Measurements from ENCODE around the gene IFNL2. TPM values are rescaled to one million over a fixed set of nuclear protein-coding genes. Genes with fewer than 3 reads are reported as not detected.
A peak's percentile ranks its signal among the peaks of the same experiment; 100 is the strongest.

Gene IFNL2
- total and polyA plus RNA-seq, 2 donors (not counting 3 experiments of a cell fraction or from before 2014, with no cell fraction given) = not detected

- no peak overlapping the region for H2AFZ ChIP-seq (ENCODE audit: low read depth, low read length)
- no peaks in the 10 kb centered on the region for H3K9me1 ChIP-seq (replicated peaks; ENCODE audit: control insufficient read depth, extremely low read depth, insufficient read depth, low read length)
- no peaks in the 10 kb centered on the region for H3K4me1 ChIP-seq (ENCODE audit: control insufficient read depth, extremely low read depth, insufficient read depth, low read length)
- no TSS peak for BruUV-seq (replicated peaks)
- H3K4me3 ChIP-seq (replicated peaks in 1 of 3; ENCODE audit: insufficient read depth in 1 of 3, low read depth in 1 of 3, low read length in 3 of 3) = no peak overlapping the region
- no peak overlapping the region for H3K27ac ChIP-seq (ENCODE audit: insufficient read depth, low read depth, low read length)
- TF ChIP-seq JUN (IDR thresholded peaks at IDR 0.05; ENCODE audit: borderline replicate concordance, insufficient read depth, insufficient read length, low read depth) = no peak
- no peak for TF ChIP-seq MAX (IDR thresholded peaks at IDR 0.05; ENCODE audit: insufficient read depth, insufficient read length)
- no peak for TF ChIP-seq CTCF (IDR thresholded peaks at IDR 0.05; ENCODE audit: extremely low read depth in 1 of 2, insufficient read depth in 1 of 2, low read depth in 1 of 2, low read length in 2 of 2)
- TF ChIP-seq POLR2A (IDR thresholded peaks at IDR 0.05; ENCODE audit: low read depth, low read length) = no peak
- no peak for TF ChIP-seq FOS (IDR thresholded peaks at IDR 0.05; ENCODE audit: borderline replicate concordance, insufficient read depth, low read length)
- TF ChIP-seq EZH2 (IDR thresholded peaks at IDR 0.05; ENCODE audit: borderline replicate concordance, low read depth, low read length, severe bottlenecking) = no peak
- TF ChIP-seq MYC (IDR thresholded peaks at IDR 0.05; ENCODE audit: low read depth, low read length) = no peak
- TF ChIP-seq GATA2 (IDR thresholded peaks at IDR 0.05; ENCODE audit: insufficient read depth, insufficient read length, low read depth, low read length) = no peak
- TF ChIP-seq POLR2AphosphoS5 (IDR thresholded peaks at IDR 0.05; ENCODE audit: insufficient read depth, low read depth, low read length) = no peak
- DNase-seq (ENCODE audit: low read depth, low spot score) (peak; percentile 22), FAIRE-seq (peak; percentile 61)
- CTCF ChIA-PET = no interaction called here
- H4K20me1 ChIP-seq (replicated peaks; ENCODE audit: control insufficient read depth, extremely low read depth, insufficient read depth, low read length) = no peaks in the 10 kb centered on the region
- POLR2A ChIA-PET = no interaction called here
- H3K4me2 ChIP-seq (ENCODE audit: insufficient read depth, low read length) = no peak overlapping the region
- H3K27me3 ChIP-seq (ENCODE audit: control insufficient read depth in 2 of 2, insufficient read depth in 2 of 2, low read length in 2 of 2) = no peaks in the 10 kb centered on the region
- no peaks in the 10 kb centered on the region for H3K36me3 ChIP-seq (ENCODE audit: control insufficient read depth in 2 of 2, extremely low read depth in 1 of 2, insufficient read depth in 2 of 2, low read length in 2 of 2)
- intact Hi-C loops (cut with micrococcal nuclease) (no loop called here), dilution Hi-C loops (cut with MboI; ENCODE audit: extremely low pct_ligation_motif_present, low sequenced_read_pairs) (no loop called here)
- H3K9me3 ChIP-seq (replicated peaks; ENCODE audit: control insufficient read depth, insufficient read depth, low read length) = no peaks in the 10 kb centered on the region
- H3K79me2 ChIP-seq (ENCODE audit: control insufficient read depth, insufficient read depth, low read length) = no peaks in the 10 kb centered on the region
- H3K9ac ChIP-seq (replicated peaks; ENCODE audit: extremely low read depth, insufficient read depth, low read length) = no peak overlapping the region
Observed at GRCh38 chr19:39223703-39224279, 44.4 kb upstream of the IFNL2 start.

Data from endothelial cell of umbilical vein (primary cell).